CD14-positive monocyte (primary cell): ENCODE data around the gene CDK1. TPM values are rescaled to one million over a fixed set of nuclear protein-coding genes. Genes with fewer than 3 reads are reported as not detected.

Experiments
- DNase-seq, 3 donors: peaks; one replicate each; pipeline ENCODE4 v3.0.0-alpha.2; 2011 to 2022
- H2AFZ ChIP-seq: 2 replicates; pipeline ENCODE4 v1.6.0; 2012; ENCODE audit warnings: mild to moderate bottlenecking, low read depth, low read length, inconsistent platforms; ENCODE audit not compliant: insufficient read depth, poor library complexity, severe bottlenecking
- H3K27ac ChIP-seq, 2 donors: 1 replicate in 1 of 2; 2 replicates in 1 of 2; pipeline ENCODE4 v1.5.1; 2012 to 2013; ENCODE audit warnings: low read length in 2 of 2, control low read depth in 1 of 2, inconsistent platforms in 1 of 2, low read depth in 1 of 2, mild to moderate bottlenecking in 1 of 2
- H3K27me3 ChIP-seq, 2 donors: one replicate each; pipeline versions ENCODE4 v1.6.0 to v1.6.1; 2011 to 2013; ENCODE audit warnings: low read length in 2 of 2; ENCODE audit not compliant: control insufficient read depth in 2 of 2, insufficient read depth in 2 of 2
- H3K36me3 ChIP-seq, 2 donors: replicated peaks in 1 of 2; 1 replicate in 1 of 2; 2 replicates in 1 of 2; pipeline versions ENCODE4 v1.5.1 to v1.6.1; 2012 to 2013; ENCODE audit warnings: low read length in 2 of 2, control low read depth in 1 of 2, inconsistent platforms in 1 of 2, mild to moderate bottlenecking in 1 of 2; ENCODE audit not compliant: insufficient read depth in 2 of 2, control insufficient read depth in 1 of 2
- H3K4me1 ChIP-seq, 2 donors: 1 replicate in 1 of 2; 2 replicates in 1 of 2; pipeline versions ENCODE4 v1.5.1 to v1.6.1; 2012 to 2013; ENCODE audit warnings: low read length in 2 of 2, control low read depth in 1 of 2, inconsistent platforms in 1 of 2, mild to moderate bottlenecking in 1 of 2, moderate library complexity in 1 of 2; ENCODE audit not compliant: insufficient read depth in 2 of 2, control insufficient read depth in 1 of 2
- H3K4me2 ChIP-seq: replicated peaks from 2 replicates; pipeline ENCODE3; 2012; ENCODE audit warnings: low read length, moderate library complexity, mild to moderate bottlenecking; ENCODE audit not compliant: poor library complexity, severe bottlenecking; ENCODE audit errors: extremely low read depth
- H3K4me3 ChIP-seq, 3 experiments: fragments of 200-600 bp in 1 of 3; sonication (generic) in 1 of 3; replicated peaks in 1 of 3; 1 replicate in 2 of 3; 2 replicates in 1 of 3; pipeline ENCODE4 v1.5.1; 2011 to 2013; ENCODE audit warnings: low read length in 3 of 3, mild to moderate bottlenecking in 3 of 3, control low read depth in 2 of 3, low read depth in 2 of 3, inconsistent platforms in 1 of 3, moderate library complexity in 1 of 3
- H3K79me2 ChIP-seq: 2 replicates; pipeline ENCODE4 v1.6.0; 2012; ENCODE audit warnings: mild to moderate bottlenecking, control low read depth, inconsistent platforms, low read length, moderate library complexity; ENCODE audit not compliant: insufficient read depth
- H3K9ac ChIP-seq: 2 replicates; pipeline ENCODE4 v1.6.0; 2017; ENCODE audit warnings: low read length, mild to moderate bottlenecking; ENCODE audit not compliant: insufficient read depth, poor library complexity, severe bottlenecking
- H3K9me3 ChIP-seq, 2 donors: replicated peaks in 1 of 2; 1 replicate in 1 of 2; 2 replicates in 1 of 2; pipeline versions ENCODE4 v1.5.1 to v1.6.1; 2012 to 2013; ENCODE audit warnings: low read length in 2 of 2, control low read depth in 1 of 2; ENCODE audit not compliant: control insufficient read depth in 1 of 2, insufficient read depth in 1 of 2
- H4K20me1 ChIP-seq: 2 replicates; pipeline ENCODE4 v1.6.0; 2012; ENCODE audit warnings: mild to moderate bottlenecking, low read length, control low read depth, moderate library complexity; ENCODE audit not compliant: insufficient read depth
- H3K27ac Mint-ChIP-seq, 7 donors: one replicate each; pipeline ENCODE4 v1.8.0; 2020; ENCODE audit warnings: mild to moderate bottlenecking in 7 of 7, mixed read lengths in 7 of 7, moderate library complexity in 6 of 7, inconsistent platforms in 2 of 7
- H3K27me3 Mint-ChIP-seq, 3 donors: one replicate each; pipeline ENCODE4 v1.8.0; 2021 to 2022; ENCODE audit warnings: low read depth in 3 of 3, mild to moderate bottlenecking in 3 of 3, mixed read lengths in 3 of 3, moderate library complexity in 3 of 3, inconsistent platforms in 1 of 3
- H3K36me3 Mint-ChIP-seq, 2 donors: one replicate each; pipeline ENCODE4 v1.8.0; 2020; ENCODE audit warnings: mixed read lengths in 2 of 2, inconsistent platforms in 1 of 2, mild to moderate bottlenecking in 1 of 2
- H3K4me1 Mint-ChIP-seq: one replicate; pipeline ENCODE4 v1.8.0; 2020; ENCODE audit warnings: mild to moderate bottlenecking, mixed read lengths
- H3K4me3 Mint-ChIP-seq, 2 donors: one replicate each; pipeline ENCODE4 v1.8.0; 2020; ENCODE audit warnings: mild to moderate bottlenecking in 2 of 2, mixed read lengths in 2 of 2, moderate library complexity in 1 of 2
- H3K9me3 Mint-ChIP-seq, 7 donors: one replicate each; pipeline ENCODE4 v1.8.0; 2020 to 2022; ENCODE audit warnings: mixed read lengths in 7 of 7, mild to moderate bottlenecking in 6 of 7, moderate library complexity in 6 of 7, inconsistent platforms in 2 of 7
- WGBS: methylation state at CpG from one replicate; pipeline ENCODE4 v1.1.5; 2013; ENCODE audit warnings: missing lambda C conversion rate; ENCODE audit not compliant: insufficient coverage; 5-methylcytosine and 5-hydroxymethylcytosine counted together
- intact Hi-C, 2 donors: fragments of 100-400 bp; cut with micrococcal nuclease; formaldehyde crosslinking; loops; one replicate each; pipeline versions ENCODE4 v1.15.0 to v1.15.1; 2023
- polyA plus RNA-seq, 3 donors: library from polyadenylated mRNA; depleted of rRNA in 1 of 3; unstranded in 2 of 3; stranded (reverse) in 1 of 3; fragments of 300-500 nt in 2 of 3; fragments of >200 nt in 1 of 3; fragmentation: Illumina TruSeq in 2 of 3; gene quantifications; 1 replicate in 2 of 3; 2 replicates in 1 of 3; pipeline ENCODE4 v1.2.3, GENCODE V29; 2012 to 2021
- TF ChIP-seq, protein P1 (sequence below): fragments of 200-600 bp; IDR thresholded peaks from one replicate; pipeline ENCODE4 v1.8.0; 2022; ENCODE audit warnings: antibody characterized with exemption, mild to moderate bottlenecking

CDK1 gene
- polyA plus RNA-seq, 3 donors = 0.08 to 0.21 (median 0.09) TPM

DNA sequence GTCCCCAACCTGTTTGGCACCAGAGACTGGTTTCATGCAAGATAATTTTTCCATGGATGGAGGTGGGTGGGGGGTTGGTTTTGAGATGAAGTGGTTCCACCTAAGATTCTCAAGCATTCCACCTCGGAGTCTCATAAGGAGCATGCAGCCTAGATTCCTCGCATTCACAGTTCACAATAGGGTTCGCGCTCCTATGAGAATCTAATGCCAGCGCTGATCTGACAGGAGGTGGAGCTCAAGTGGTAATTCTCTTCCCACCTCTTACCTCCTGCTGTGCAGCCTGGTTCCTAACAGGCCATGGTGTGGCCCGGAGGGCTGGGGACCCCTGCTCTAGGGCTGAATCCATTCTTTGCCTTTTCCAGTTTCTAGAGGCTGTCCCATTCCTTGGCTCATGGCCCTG is 19.1 kb upstream of the CDK1 start:
- TF ChIP-seq, protein P1, sequence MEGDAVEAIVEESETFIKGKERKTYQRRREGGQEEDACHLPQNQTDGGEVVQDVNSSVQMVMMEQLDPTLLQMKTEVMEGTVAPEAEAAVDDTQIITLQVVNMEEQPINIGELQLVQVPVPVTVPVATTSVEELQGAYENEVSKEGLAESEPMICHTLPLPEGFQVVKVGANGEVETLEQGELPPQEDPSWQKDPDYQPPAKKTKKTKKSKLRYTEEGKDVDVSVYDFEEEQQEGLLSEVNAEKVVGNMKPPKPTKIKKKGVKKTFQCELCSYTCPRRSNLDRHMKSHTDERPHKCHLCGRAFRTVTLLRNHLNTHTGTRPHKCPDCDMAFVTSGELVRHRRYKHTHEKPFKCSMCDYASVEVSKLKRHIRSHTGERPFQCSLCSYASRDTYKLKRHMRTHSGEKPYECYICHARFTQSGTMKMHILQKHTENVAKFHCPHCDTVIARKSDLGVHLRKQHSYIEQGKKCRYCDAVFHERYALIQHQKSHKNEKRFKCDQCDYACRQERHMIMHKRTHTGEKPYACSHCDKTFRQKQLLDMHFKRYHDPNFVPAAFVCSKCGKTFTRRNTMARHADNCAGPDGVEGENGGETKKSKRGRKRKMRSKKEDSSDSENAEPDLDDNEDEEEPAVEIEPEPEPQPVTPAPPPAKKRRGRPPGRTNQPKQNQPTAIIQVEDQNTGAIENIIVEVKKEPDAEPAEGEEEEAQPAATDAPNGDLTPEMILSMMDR = no peak
- H3K4me3 Mint-ChIP-seq = no peak overlapping the region
- H3K9ac ChIP-seq = no peak overlapping the region
- no peak overlapping the region for H3K4me2 ChIP-seq
- H3K27me3 Mint-ChIP-seq = peaks cover 0 to 2% (median 1%) of the 10 kb centered on the region in 3 donors
- intact Hi-C loops = no loop called here
- H3K36me3 ChIP-seq = no peaks in the 10 kb centered on the region
- no peaks in the 10 kb centered on the region for H4K20me1 ChIP-seq
- no peaks in the 10 kb centered on the region for H3K79me2 ChIP-seq
- no peak overlapping the region for H3K27ac ChIP-seq
- no peaks in the 10 kb centered on the region for H3K27me3 ChIP-seq
- no peaks in the 10 kb centered on the region for H3K9me3 ChIP-seq
- H3K4me3 ChIP-seq = no peak overlapping the region
- no peaks in the 10 kb centered on the region for H3K4me1 ChIP-seq
- no peak overlapping the region for H3K27ac Mint-ChIP-seq
- peaks cover 0 to 2% (median 0%) of the 10 kb centered on the region in 7 donors for H3K9me3 Mint-ChIP-seq
- H2AFZ ChIP-seq = no peak overlapping the region
- DNase-seq = no peak
- no peaks in the 10 kb centered on the region for H3K4me1 Mint-ChIP-seq
- no peaks in the 10 kb centered on the region for H3K36me3 Mint-ChIP-seq
- 100% methylated on average over 1 of the region's 6 CpGs for whole genome bisulfite sequencing

DNA sequence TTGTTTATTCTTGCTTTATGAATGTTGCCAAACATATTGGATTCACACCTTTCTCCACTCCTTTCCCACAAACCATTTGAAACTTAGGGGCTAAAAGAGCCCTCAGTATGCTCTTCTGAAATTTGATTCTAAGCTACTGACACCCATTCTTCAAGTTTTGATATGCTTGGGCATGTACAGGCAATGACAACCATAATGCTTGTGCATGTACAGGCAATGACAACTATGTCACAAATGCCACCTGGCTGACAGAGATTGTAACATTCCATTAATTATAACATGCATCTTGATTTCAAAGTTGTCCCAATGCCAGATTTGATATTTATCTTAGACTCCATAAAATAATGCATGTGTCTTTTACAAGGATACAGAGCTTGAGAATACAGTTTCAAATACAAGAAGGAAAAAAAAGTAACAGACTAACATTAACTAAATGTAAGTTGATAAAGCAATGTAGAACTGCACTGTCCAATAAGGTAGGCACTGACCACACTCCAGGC is 17.5 kb upstream of the CDK1 start:
- no peaks in the 10 kb centered on the region for H3K36me3 Mint-ChIP-seq
- no peak overlapping the region for H3K4me2 ChIP-seq
- no peak for DNase-seq
- no peak overlapping the region for H3K27ac Mint-ChIP-seq
- H3K4me3 ChIP-seq = no peak overlapping the region
- H3K79me2 ChIP-seq = no peaks in the 10 kb centered on the region
- no peaks in the 10 kb centered on the region for H3K36me3 ChIP-seq
- H3K4me1 ChIP-seq = no peaks in the 10 kb centered on the region
- no peaks in the 10 kb centered on the region for H3K4me1 Mint-ChIP-seq
- no peak overlapping the region for H3K9ac ChIP-seq
- H2AFZ ChIP-seq = no peak overlapping the region
- no peak overlapping the region for H3K27ac ChIP-seq
- H3K4me3 Mint-ChIP-seq = no peak overlapping the region
- peaks cover 0 to 3% (median 0%) of the 10 kb centered on the region in 7 donors for H3K9me3 Mint-ChIP-seq
- H4K20me1 ChIP-seq = no peaks in the 10 kb centered on the region
- peaks cover 0 to 2% (median 1%) of the 10 kb centered on the region in 3 donors for H3K27me3 Mint-ChIP-seq
- TF ChIP-seq, protein P1 = no peak
- H3K9me3 ChIP-seq = no peaks in the 10 kb centered on the region
- intact Hi-C loops = no loop called here
- H3K27me3 ChIP-seq = no peaks in the 10 kb centered on the region
